MM.1S (cell line): ENCODE measurements around the gene DGKI.

ENCODE experiments used
- DNase-seq: peaks from one replicate; pipeline ENCODE4 v3.0.0-alpha.2; 2015
- H2AFZ ChIP-seq: fragments of 300-600 bp; sonication (generic); 2 replicates; pipeline ENCODE4 v1.6.0; 2016; ENCODE audit warnings: antibody characterized with exemption, low read length
- H3F3A ChIP-seq: fragments of 300-600 bp; sonication (generic); 2 replicates; pipeline ENCODE4 v1.6.1; 2016; ENCODE audit warnings: mild to moderate bottlenecking, antibody characterized with exemption, low read length, moderate library complexity, mixed read lengths; ENCODE audit not compliant: insufficient read depth
- H3K27ac ChIP-seq: fragments of 300-600 bp; sonication (generic); 2 replicates; pipeline ENCODE4 v1.5.1; 2016; ENCODE audit warnings: mild to moderate bottlenecking, low read length
- H3K27me3 ChIP-seq: fragments of 300-600 bp; sonication (generic); replicated peaks from 2 replicates; pipeline ENCODE4 v1.6.0; 2016; ENCODE audit warnings: low read length; ENCODE audit not compliant: insufficient read depth
- H3K36me3 ChIP-seq: fragments of 300-600 bp; sonication (generic); replicated peaks from 2 replicates; pipeline ENCODE4 v1.6.1; 2016; ENCODE audit warnings: mild to moderate bottlenecking, low read length, mixed read lengths; ENCODE audit not compliant: insufficient read depth
- H3K4me1 ChIP-seq: fragments of 300-600 bp; sonication (generic); 2 replicates; pipeline ENCODE4 v1.6.1; 2016; ENCODE audit warnings: low read length, mixed read lengths
- H3K4me2 ChIP-seq: fragments of 300-600 bp; sonication (generic); 2 replicates; pipeline ENCODE4 v1.6.0; 2016; ENCODE audit warnings: low read depth, low read length
- H3K4me3 ChIP-seq: fragments of 300-600 bp; sonication (generic); 2 replicates; pipeline ENCODE4 v1.5.1; 2016; ENCODE audit warnings: low read length, mixed read lengths
- H3K79me2 ChIP-seq: fragments of 300-600 bp; sonication (generic); 2 replicates; pipeline ENCODE4 v1.6.1; 2016; ENCODE audit warnings: mixed run types, low read length, mixed read lengths
- H3K9ac ChIP-seq: fragments of 300-600 bp; sonication (generic); 2 replicates; pipeline ENCODE4 v1.6.1; 2016; ENCODE audit warnings: low read length, mixed read lengths
- H3K9me2 ChIP-seq: fragments of 300-600 bp; sonication (generic); replicated peaks from 2 replicates; pipeline ENCODE4 v1.6.1; 2016; ENCODE audit warnings: mild to moderate bottlenecking, low read length, mixed read lengths; ENCODE audit not compliant: insufficient read depth
- H3K9me3 ChIP-seq: fragments of 300-600 bp; sonication (generic); replicated peaks from 2 replicates; pipeline ENCODE4 v1.6.1; 2016; ENCODE audit warnings: mild to moderate bottlenecking, low read length, mixed read lengths; ENCODE audit not compliant: insufficient read depth
- H4K20me1 ChIP-seq: fragments of 300-600 bp; sonication (generic); 2 replicates; pipeline ENCODE4 v1.6.1; 2016; ENCODE audit warnings: mild to moderate bottlenecking, low read length, moderate library complexity, mixed read lengths; ENCODE audit not compliant: insufficient read depth
- EZH2 ChIP-seq: fragments of 300-600 bp; sonication (generic); optimal IDR thresholded peaks from 2 replicates; pipeline ENCODE3; 2017; ENCODE audit warnings: low read depth, mild to moderate bottlenecking, antibody characterized with exemption, low read length, mixed read lengths
- EZH2phosphoT487 ChIP-seq: fragments of 300-600 bp; sonication (generic); IDR thresholded peaks from 2 replicates; pipeline ENCODE4 v1.6.1; 2018; ENCODE audit warnings: antibody characterized with exemption, low read length
- TF ChIP-seq, protein P1 (sequence below): fragments of 300-600 bp; sonication (generic); IDR thresholded peaks from 2 replicates; pipeline ENCODE4 v1.5.1; 2016; ENCODE audit warnings: antibody characterized with exemption, low read length, mixed read lengths

DGKI gene

DNA sequence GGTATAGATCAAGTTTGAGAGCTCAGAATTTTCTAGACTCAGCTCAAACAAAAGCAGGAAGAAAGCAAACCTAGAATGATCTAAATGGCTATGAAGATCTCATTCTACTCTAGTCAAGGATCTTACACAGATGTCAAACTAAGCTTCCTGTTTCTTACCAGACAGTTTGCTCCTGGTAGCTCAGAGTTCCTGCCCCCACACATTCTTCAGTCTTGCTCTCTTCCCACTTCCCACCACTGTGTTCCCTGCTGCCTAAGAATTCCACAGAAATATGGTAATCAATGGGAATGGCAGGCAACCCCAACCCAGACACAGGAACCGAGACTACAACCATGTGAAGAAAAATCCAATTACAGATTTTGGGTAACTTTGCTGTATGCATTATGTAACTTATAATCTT lies 369.8 kb downstream of the DGKI start:
- Histone ChIP-seq H3K9me3 (no peaks in the 10 kb centered on the region), H3K9ac (no peak overlapping the region), H3K9me2 (no peaks in the 10 kb centered on the region), H3F3A (no peaks in the 10 kb centered on the region), H2AFZ (no peak overlapping the region), H3K4me3 (no peak overlapping the region), H3K27me3 (no peaks in the 10 kb centered on the region), H3K79me2 (no peaks in the 10 kb centered on the region), H3K4me1 (peaks cover 12% of the 10 kb centered on the region; the same call in 1 of the 2 replicates), H3K36me3 (no peaks in the 10 kb centered on the region), H3K27ac (no peak overlapping the region), H3K4me2 (no peak overlapping the region), H4K20me1 (no peaks in the 10 kb centered on the region)
- no peak for TF ChIP-seq EZH2
- no peak for TF ChIP-seq EZH2phosphoT487
- TF ChIP-seq, protein P1, sequence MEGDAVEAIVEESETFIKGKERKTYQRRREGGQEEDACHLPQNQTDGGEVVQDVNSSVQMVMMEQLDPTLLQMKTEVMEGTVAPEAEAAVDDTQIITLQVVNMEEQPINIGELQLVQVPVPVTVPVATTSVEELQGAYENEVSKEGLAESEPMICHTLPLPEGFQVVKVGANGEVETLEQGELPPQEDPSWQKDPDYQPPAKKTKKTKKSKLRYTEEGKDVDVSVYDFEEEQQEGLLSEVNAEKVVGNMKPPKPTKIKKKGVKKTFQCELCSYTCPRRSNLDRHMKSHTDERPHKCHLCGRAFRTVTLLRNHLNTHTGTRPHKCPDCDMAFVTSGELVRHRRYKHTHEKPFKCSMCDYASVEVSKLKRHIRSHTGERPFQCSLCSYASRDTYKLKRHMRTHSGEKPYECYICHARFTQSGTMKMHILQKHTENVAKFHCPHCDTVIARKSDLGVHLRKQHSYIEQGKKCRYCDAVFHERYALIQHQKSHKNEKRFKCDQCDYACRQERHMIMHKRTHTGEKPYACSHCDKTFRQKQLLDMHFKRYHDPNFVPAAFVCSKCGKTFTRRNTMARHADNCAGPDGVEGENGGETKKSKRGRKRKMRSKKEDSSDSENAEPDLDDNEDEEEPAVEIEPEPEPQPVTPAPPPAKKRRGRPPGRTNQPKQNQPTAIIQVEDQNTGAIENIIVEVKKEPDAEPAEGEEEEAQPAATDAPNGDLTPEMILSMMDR, result no peak
- no peak for DNase-seq

DNA sequence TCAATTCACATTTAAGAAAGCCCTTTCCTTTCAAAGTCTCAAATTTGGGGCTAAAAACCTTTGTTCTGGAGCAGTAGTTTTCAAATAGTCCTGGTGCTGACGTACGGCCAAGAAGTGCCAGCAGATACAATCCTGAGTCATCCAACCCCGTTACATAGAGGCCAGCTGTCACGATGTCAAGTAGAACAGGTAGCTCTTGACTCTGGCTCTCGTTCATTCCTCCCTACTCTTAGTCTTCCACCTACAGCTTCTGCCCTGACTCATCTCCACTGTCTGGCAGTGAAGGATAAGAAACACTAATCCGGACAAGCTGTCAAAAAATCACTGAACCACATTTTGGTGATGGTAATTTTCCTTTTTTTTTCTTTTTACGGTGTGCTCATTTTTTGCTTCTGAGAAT lies 370.8 kb downstream of the DGKI start:
- H3F3A ChIP-seq, result no peaks in the 10 kb centered on the region
- no peak overlapping the region for H2AFZ ChIP-seq
- H3K4me1 ChIP-seq, result peaks cover 11% of the 10 kb centered on the region; the same call in 1 of the 2 replicates
- no peak overlapping the region for H3K9ac ChIP-seq
- no peaks in the 10 kb centered on the region for H3K9me2 ChIP-seq
- H3K4me3 ChIP-seq, result no peak overlapping the region
- no peaks in the 10 kb centered on the region for H4K20me1 ChIP-seq
- H3K4me2 ChIP-seq, result no peak overlapping the region
- no peaks in the 10 kb centered on the region for H3K79me2 ChIP-seq
- H3K9me3 ChIP-seq, result no peaks in the 10 kb centered on the region
- no peaks in the 10 kb centered on the region for H3K27me3 ChIP-seq
- no peak overlapping the region for H3K27ac ChIP-seq
- no peak for TF ChIP-seq EZH2phosphoT487
- TF ChIP-seq EZH2, result no peak
- TF ChIP-seq, protein P1, result no peak
- no peaks in the 10 kb centered on the region for H3K36me3 ChIP-seq
- DNase-seq, result no peak

DNA sequence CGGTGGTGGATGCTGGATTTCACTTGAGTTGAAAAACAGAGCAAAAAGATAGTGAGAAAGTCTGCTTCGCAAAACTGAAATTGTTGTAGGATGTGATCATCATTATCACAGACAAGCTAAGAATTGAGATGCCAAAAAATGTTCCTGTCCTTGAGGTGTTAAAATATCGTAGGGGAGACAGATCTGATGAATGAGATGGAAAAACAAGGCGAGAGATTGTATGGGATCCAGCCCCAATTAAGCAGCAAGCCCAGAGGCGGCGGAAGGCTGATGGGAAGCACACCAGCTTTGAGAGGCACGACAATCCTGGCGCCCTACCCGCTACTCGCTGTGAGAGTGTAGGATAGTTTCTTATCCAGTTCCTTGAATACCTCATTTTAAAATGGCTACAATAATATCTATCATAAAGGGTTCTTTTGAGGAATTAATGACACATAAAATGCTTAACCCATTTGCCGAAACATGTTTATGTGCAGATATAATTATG lies 372.2 kb downstream of the DGKI start:
- Histone ChIP-seq H3K27ac (no peak overlapping the region), H3K36me3 (no peaks in the 10 kb centered on the region), H4K20me1 (no peaks in the 10 kb centered on the region), H3F3A (no peaks in the 10 kb centered on the region), H3K4me2 (no peak overlapping the region), H3K4me3 (no peak overlapping the region), H3K9me2 (no peaks in the 10 kb centered on the region), H3K9me3 (no peaks in the 10 kb centered on the region), H3K4me1 (no peaks in the 10 kb centered on the region), H2AFZ (no peak overlapping the region), H3K79me2 (no peaks in the 10 kb centered on the region), H3K27me3 (no peaks in the 10 kb centered on the region), H3K9ac (no peak overlapping the region)
- TF ChIP-seq EZH2phosphoT487 (no peak), EZH2 (no peak)
- TF ChIP-seq, protein P1, result no peak
- no peak for DNase-seq
